A673 (cell line): ENCODE results near the gene CLRN1.

Experiments used
- EZH2 ChIP-seq: fragments of 200-600 bp; sonication (generic); IDR thresholded peaks from 2 replicates; pipeline ENCODE4 v1.6.1; 2017; ENCODE audit warnings: borderline replicate concordance, low read depth, mild to moderate bottlenecking, mixed read lengths, antibody characterized with exemption, low read length; ENCODE audit not compliant: poor library complexity, severe bottlenecking
- TF ChIP-seq, protein P1 (sequence below): fragments of 300-800, 200-600 bp; sonication (generic); conservative IDR thresholded peaks from 2 replicates; pipeline ENCODE4 v1.5.1; 2017; ENCODE audit warnings: low read depth, mild to moderate bottlenecking, antibody characterized with exemption, low read length, moderate library complexity, mixed read lengths

- TF ChIP-seq, protein P1, sequence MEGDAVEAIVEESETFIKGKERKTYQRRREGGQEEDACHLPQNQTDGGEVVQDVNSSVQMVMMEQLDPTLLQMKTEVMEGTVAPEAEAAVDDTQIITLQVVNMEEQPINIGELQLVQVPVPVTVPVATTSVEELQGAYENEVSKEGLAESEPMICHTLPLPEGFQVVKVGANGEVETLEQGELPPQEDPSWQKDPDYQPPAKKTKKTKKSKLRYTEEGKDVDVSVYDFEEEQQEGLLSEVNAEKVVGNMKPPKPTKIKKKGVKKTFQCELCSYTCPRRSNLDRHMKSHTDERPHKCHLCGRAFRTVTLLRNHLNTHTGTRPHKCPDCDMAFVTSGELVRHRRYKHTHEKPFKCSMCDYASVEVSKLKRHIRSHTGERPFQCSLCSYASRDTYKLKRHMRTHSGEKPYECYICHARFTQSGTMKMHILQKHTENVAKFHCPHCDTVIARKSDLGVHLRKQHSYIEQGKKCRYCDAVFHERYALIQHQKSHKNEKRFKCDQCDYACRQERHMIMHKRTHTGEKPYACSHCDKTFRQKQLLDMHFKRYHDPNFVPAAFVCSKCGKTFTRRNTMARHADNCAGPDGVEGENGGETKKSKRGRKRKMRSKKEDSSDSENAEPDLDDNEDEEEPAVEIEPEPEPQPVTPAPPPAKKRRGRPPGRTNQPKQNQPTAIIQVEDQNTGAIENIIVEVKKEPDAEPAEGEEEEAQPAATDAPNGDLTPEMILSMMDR, result no peak
- no peak for TF ChIP-seq EZH2
These were observed 26.5 kb upstream of the CLRN1 start for GRCh38 chr3:150998996-150999395.
